Measurements from ENCODE around the gene GOLGA2.

Gene GOLGA2

DNA sequence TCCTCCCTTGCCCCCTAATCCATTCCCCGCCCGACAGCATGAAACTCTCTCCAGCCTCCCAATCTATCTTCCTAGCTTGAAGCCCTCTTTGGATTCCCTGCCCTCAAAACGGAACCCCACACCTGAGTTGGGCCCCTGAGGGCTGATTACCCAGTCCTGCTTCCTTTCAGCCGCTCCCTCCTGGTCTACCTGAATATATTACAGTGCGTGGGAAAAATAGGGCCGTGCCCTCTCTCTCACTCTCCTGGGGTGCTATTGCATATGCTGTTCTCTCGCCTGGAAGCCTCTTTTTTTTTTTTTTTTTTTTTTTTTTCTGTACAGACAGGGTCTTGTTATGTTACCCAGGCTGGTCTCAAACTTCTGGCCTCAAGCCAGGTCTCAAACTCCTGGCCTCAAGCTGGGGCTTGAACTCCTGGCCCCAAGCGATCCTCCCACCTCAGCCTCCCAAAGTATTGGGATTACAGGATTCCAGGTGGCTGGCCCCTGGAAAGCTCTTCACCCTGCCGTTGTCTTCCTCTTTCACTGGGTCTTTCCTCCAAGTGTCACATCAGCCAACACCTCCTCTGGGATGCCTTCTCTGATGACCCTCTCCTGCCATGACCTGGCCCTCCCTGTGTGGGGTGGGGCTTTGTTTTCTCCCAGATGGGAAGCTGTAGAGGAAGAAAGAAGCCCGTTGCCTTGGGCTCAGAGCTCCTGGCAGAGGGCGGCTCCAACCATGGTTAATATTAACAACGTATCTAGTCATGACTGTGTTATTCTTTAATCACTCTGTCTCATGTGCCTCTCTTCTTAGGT is 64.4 kb downstream of the GOLGA2 start:
- DNase-seq: no peak

DNA sequence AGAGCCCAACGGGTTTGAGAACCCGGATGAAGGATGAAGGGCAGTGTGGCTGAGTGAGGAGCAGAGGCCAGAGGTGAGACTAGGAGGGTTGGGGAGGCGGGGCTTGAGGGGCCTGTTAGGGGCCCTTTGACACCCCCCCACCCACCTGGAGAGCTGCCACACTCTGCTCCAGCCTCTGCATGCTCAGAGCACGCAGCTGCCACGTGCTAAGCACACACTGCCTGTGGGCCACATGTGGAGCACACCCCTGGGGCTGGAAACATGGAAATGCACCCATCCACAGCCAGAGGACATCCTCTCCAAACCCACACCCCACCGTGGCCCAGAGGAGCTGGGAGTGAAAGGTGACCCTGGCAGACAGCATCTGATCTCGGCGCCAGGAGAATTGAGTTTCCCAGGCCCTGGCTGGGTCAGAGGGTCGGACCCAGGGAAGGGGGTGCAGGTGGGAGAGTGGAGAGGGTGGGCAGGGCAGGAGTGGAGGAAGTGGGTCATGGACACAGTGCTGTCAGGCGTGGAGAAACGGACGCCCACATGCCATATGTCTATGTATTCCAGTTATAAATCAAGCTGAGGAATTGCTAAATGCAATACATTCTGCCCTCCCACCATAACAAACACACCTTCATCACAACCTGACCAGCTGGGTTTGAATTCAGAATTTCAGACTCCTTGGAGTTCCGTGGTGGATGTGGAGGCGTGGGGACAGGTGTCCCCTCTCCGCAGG is 66.7 kb downstream of the GOLGA2 start:
- DNase-seq: no peak

DNA sequence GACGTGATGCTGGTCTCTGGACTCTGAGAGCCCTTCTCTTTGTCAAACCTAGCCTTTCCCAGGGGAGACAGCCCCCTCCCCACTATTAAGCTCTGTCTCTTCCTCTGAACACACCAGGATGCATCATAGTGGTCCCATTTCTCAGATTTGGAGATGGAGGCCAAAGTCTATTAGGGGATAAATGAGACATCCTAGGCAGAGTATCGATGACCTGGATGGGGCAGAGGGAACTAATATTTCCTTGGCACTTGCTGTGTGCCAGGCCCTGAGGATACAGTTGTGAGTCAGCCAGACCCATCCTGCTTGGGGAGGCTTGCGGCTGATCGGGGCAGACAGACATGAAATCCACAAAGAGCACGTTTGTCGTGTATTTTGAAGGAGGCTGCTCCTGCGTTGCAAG is 67.4 kb downstream of the GOLGA2 start:
- DNase-seq: no peak

DNA sequence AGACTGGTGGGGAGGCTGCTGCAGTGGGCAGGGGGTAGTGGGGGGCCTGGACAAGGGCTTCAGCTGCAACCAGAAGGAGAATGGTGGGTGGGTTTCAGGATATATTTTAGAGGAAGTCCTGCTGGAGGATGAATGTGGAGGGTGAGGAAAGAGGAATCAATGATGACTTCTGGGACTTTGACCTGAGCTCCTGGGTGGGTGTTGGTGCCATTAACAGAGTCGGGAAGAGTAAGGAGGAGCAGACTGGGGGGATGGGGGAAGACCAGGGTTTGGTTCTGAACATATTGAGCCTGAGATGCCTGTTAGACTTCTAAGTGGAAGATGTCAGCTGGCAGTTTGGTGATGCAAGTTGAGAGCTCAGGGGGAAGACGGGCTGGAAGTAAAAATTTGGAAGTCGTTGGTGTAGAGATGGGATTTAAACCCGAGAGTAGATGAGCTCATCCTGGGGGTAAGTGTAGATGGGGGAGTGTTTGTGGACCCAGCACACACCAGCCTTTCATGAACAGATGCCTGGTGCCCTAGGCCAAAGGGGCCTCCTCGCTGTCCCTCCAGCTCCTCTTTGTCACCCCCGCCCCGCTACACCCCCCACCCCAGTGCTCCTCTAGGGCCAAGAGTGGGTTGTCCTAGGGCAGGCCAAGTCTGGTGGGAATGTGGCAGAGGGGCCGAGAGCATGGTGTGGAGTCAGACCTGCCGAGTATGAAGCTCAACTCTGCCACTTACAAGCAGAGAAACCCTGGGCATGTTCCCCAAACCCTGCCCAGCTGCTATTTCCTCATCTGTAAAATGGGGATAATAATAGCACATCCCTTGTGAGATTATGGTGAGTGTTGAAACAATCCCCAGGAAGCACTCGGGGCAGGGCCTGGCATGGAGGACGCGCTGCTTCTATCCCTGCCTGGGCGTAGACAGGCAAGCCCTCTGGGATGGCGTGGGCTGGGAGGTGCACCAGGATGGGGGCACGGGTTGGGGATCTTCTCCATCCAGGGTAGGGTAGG is 68.6 kb downstream of the GOLGA2 start:
- DNase-seq: no peak

DNA sequence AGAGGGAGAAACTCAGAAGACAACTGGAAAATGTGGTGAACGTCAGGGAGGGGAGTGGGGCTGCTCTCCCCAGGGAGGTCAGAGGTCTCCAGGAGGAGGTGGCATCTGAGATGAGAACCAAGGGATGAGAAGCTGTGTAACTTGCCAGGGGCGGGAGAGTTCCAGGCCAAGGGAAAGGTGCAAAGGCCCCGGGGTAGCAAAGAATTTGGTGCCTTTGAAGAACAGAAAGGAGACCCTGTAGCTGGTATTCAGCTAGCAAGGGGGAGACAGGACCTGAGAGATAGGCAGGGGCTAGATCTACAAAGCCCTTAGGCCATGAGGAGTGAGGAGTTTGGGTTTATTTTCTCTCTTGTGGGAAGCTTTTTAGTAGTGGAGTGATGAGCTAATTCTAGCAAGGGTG is 69.3 kb downstream of the GOLGA2 start:
- DNase-seq: no peak

All from stimulated activated CD4-positive, alpha-beta T cell treated with anti-CD3 and anti-CD28 coated beads, Interleukin-15, amount 100 ng/mL, for 24 hours (primary cell).